Measurements from ENCODE around the gene PRKRA.
"Not testable (repeated sequence)": the region's sequence is repeated elsewhere in the genome, so short reads cannot be mapped to it uniquely, and the experiment has no call there.

Gene PRKRA

DNA sequence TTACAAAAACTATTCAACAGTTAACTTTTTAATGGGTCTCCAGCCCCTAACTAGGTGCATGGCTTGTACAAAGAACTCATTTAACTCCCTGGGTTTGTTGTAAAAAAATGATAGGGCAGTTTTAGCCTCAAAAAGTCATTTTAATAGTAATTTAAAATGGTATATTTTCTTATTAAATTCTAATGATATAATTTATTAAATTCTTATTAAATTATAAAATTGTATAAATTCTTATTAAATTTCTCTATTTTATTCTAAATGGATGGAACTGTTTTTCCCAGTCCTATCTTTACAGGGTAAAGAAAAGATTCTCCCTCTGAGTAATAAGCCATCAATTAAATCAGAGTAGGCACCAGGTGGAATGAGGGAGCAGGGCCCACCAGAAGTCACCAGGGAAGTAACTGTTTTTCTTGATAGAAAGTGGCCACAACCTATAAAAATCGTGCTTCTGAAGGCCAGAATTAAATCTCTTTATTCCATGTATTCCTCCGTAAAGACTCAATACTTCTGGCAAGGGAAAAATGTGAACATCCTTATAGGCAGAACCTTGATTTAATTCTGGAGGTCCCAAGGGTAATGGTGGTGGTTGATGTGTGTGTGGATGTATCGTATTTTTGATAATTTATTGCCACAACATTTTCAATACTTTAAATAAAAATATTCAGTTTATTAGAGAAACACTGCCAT is 26.6 kb upstream of the PRKRA start:
- ATAC-seq: no peak
- H3K27ac Mint-ChIP-seq: peak overlapping the region; percentile 97
- peaks cover 31% of the 10 kb centered on the region for H3K4me1 Mint-ChIP-seq

DNA sequence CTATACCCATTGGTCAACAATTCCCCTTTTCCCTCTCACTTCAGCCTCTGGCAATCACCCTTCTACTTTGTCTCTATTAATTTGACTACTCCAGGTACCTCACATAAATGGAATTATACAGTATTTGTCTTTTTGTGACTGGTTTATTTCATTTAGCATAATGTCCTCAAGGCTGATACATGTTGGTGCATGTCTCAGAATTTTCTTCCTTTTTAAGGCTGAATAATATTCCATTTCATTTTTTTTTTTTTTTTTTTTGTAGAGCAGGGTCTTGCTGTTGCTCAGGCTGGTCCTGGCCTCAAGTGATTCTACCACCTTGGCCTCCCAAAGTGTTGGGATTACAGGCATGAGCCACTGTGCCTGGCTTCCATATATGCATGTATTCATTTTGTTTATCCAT is 25.5 kb upstream of the PRKRA start:
- Mint-ChIP-seq H3K36me3 (peaks cover 12% of the 10 kb centered on the region), H3K27ac (no peak overlapping the region), H3K4me3 (no peak overlapping the region), H3K9me3 (no peaks in the 10 kb centered on the region), H3K4me1 (peaks cover 20% of the 10 kb centered on the region)
- ATAC-seq (no peak), DNase-seq (ENCODE audit: low spot score in 2 of 2) (no peak)

More for the DNA sequence above, 26.6 kb upstream of the PRKRA start:
- H3K9me3 Mint-ChIP-seq: no peaks in the 10 kb centered on the region
- peaks cover 12% of the 10 kb centered on the region for H3K36me3 Mint-ChIP-seq
- no peak for DNase-seq (ENCODE audit: low spot score in 2 of 2)
- peak overlapping the region; percentile 97 for H3K4me3 Mint-ChIP-seq

DNA sequence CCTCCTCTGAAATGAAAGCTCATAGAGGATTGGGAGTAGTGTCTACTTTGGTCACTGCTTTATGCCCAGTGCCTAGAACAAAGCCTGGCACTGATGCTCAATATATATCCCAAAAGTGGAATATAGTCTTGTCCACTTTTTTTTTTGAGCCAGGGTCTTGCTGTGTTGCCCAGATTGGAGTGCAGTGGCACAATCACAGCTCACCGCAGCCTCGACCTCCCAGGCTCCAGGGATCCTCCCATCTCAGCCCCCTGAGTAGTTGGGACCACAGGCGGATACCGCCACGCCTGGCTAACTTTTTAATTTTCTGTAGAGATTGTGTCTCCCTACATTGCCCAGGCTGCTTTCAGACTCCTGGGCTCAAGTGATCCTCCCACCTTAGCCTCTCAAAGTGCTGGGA is 23.6 kb upstream of the PRKRA start:
- peaks cover 12% of the 10 kb centered on the region for H3K36me3 Mint-ChIP-seq
- no peak overlapping the region for H3K4me3 Mint-ChIP-seq
- H3K4me1 Mint-ChIP-seq: peaks cover 12% of the 10 kb centered on the region
- H3K27ac Mint-ChIP-seq: no peak overlapping the region
- H3K9me3 Mint-ChIP-seq: no peaks in the 10 kb centered on the region
- no peak for DNase-seq (ENCODE audit: low spot score in 2 of 2)
- no peak for ATAC-seq

GRCh38 chr2:178473931-178474330 is 23.0 kb upstream of the PRKRA start:
- Mint-ChIP-seq H3K4me3 (no peak overlapping the region), H3K27ac (no peak overlapping the region)

GRCh38 chr2:178473373-178473772 is 22.4 kb upstream of the PRKRA start:
- Mint-ChIP-seq H3K4me1 (peaks cover 2% of the 10 kb centered on the region), H3K27ac (no peak overlapping the region), H3K36me3 (peaks cover 3% of the 10 kb centered on the region), H3K9me3 (no peaks in the 10 kb centered on the region), H3K4me3 (no peak overlapping the region)
- ATAC-seq (no peak), DNase-seq (ENCODE audit: low spot score in 2 of 2) (no peak)

More at GRCh38 chr2:178473931-178474330, 23.0 kb upstream of the PRKRA start:
- Mint-ChIP-seq H3K36me3 (peaks cover 9% of the 10 kb centered on the region), H3K4me1 (peaks cover 6% of the 10 kb centered on the region), H3K9me3 (no peaks in the 10 kb centered on the region)
- ATAC-seq: no peak
- DNase-seq (ENCODE audit: low spot score in 2 of 2): no peak

GRCh38 chr2:178471313-178471712 is 20.3 kb upstream of the PRKRA start:
- DNase-seq (ENCODE audit: low spot score in 2 of 2); H3K9me3 Mint-ChIP-seq; ATAC-seq; H3K4me3 Mint-ChIP-seq; H3K36me3 Mint-ChIP-seq; H3K27ac Mint-ChIP-seq; H3K4me1 Mint-ChIP-seq: not testable (repeated sequence)

GRCh38 chr2:178469219-178469849 is 18.4 kb upstream of the PRKRA start:
- no peak overlapping the region for H3K27ac Mint-ChIP-seq
- ATAC-seq (no peak), DNase-seq (ENCODE audit: low spot score in 2 of 2) (no peak)
- H3K4me1 Mint-ChIP-seq: no peaks in the 10 kb centered on the region
- H3K9me3 Mint-ChIP-seq: no peaks in the 10 kb centered on the region
- no peaks in the 10 kb centered on the region for H3K36me3 Mint-ChIP-seq
- no peak overlapping the region for H3K4me3 Mint-ChIP-seq

GRCh38 chr2:178457390-178457886 is 6.5 kb upstream of the PRKRA start:
- Mint-ChIP-seq H3K27ac (no peak overlapping the region), H3K9me3 (no peaks in the 10 kb centered on the region), H3K4me3 (no peak overlapping the region), H3K36me3 (no peaks in the 10 kb centered on the region), H3K4me1 (no peaks in the 10 kb centered on the region)
- ATAC-seq (no peak), DNase-seq (ENCODE audit: low spot score in 2 of 2) (no peak)

- Mint-ChIP-seq H3K36me3 (no peaks in the 10 kb centered on the region), H3K4me3 (no peak overlapping the region), H3K4me1 (peaks cover 10% of the 10 kb centered on the region), H3K27ac (no peak overlapping the region), H3K9me3 (no peaks in the 10 kb centered on the region)
- DNase-seq (ENCODE audit: low spot score in 2 of 2) (no peak), ATAC-seq (no peak)
These were observed 5.0 kb upstream of the PRKRA start for GRCh38 chr2:178455947-178456346.

- no peak overlapping the region for H3K4me3 Mint-ChIP-seq
- no peak overlapping the region for H3K27ac Mint-ChIP-seq
- H3K4me1 Mint-ChIP-seq: peaks cover 23% of the 10 kb centered on the region
- DNase-seq (ENCODE audit: low spot score in 2 of 2): no peak
- H3K36me3 Mint-ChIP-seq: peaks cover 16% of the 10 kb centered on the region
- H3K9me3 Mint-ChIP-seq: no peaks in the 10 kb centered on the region
- no peak for ATAC-seq
These were observed 1.9 kb upstream of the PRKRA start for GRCh38 chr2:178452870-178453269.

DNA sequence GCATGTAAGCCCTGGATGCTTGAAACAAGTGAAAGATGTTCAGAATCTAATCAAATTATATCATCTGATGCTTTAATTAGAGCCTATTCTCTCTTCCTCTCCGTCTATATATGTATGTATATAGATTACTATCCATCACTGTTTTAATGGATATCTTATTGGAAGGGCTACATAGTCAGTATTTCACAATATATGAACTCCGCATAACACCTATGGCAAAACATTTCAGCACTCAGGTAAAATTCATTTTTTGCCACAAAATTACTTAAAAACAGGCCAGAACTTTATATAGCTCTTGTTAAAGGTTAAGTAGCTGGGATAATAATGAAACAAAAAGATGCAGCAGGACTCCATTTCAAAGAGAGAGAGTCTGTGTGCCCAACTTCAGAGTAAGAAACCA is 1.4 kb upstream of the PRKRA start:
- ATAC-seq: no peak
- H3K4me1 Mint-ChIP-seq: peaks cover 24% of the 10 kb centered on the region
- no peaks in the 10 kb centered on the region for H3K9me3 Mint-ChIP-seq
- peaks cover 22% of the 10 kb centered on the region for H3K36me3 Mint-ChIP-seq
- H3K27ac Mint-ChIP-seq: peak overlapping the region; percentile 94
- DNase-seq (ENCODE audit: low spot score in 2 of 2): no peak
- peak overlapping the region; percentile 83 for H3K4me3 Mint-ChIP-seq

DNA sequence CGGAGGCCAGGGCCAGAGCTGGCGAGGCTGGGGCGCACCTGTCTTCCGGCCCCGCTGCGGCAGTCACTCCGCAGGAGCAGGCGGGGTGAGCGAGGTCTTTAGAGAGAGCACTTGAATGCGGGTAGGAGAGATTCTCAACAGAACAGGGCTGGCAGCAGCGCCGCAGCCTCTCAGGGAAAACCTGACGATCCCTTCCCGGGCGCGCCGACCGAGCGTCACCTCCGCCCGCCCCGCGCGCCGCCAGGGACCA is 526 bp downstream of the PRKRA start:
- no peak for DNase-seq (ENCODE audit: low spot score in 2 of 2)

GRCh38 chr2:178449700-178450523 is 1.1 kb downstream of the PRKRA start:
- H3K9me3 Mint-ChIP-seq: no peaks in the 10 kb centered on the region
- peaks cover 46% of the 10 kb centered on the region for H3K36me3 Mint-ChIP-seq
- peaks cover 24% of the 10 kb centered on the region for H3K4me1 Mint-ChIP-seq
- H3K27ac Mint-ChIP-seq: peak overlapping the region; percentile 94
- H3K4me3 Mint-ChIP-seq: peak overlapping the region; percentile 83
- no peak for DNase-seq (ENCODE audit: low spot score in 2 of 2)
- ATAC-seq: no peak

More for the DNA sequence above, 526 bp downstream of the PRKRA start:
- Mint-ChIP-seq H3K36me3 (peaks cover 41% of the 10 kb centered on the region), H3K4me1 (peaks cover 24% of the 10 kb centered on the region), H3K4me3 (peak overlapping the region; percentile 83), H3K27ac (peak overlapping the region; percentile 94), H3K9me3 (no peaks in the 10 kb centered on the region)
- peak; percentile 69 for ATAC-seq

GRCh38 chr2:178448968-178449661 is 1.9 kb downstream of the PRKRA start:
- Mint-ChIP-seq H3K27ac (peak overlapping the region; percentile 26), H3K36me3 (peaks cover 54% of the 10 kb centered on the region), H3K4me3 (peak overlapping the region; percentile 83), H3K4me1 (peaks cover 24% of the 10 kb centered on the region), H3K9me3 (no peaks in the 10 kb centered on the region)
- DNase-seq (ENCODE audit: low spot score in 2 of 2) (no peak), ATAC-seq (no peak)

DNA sequence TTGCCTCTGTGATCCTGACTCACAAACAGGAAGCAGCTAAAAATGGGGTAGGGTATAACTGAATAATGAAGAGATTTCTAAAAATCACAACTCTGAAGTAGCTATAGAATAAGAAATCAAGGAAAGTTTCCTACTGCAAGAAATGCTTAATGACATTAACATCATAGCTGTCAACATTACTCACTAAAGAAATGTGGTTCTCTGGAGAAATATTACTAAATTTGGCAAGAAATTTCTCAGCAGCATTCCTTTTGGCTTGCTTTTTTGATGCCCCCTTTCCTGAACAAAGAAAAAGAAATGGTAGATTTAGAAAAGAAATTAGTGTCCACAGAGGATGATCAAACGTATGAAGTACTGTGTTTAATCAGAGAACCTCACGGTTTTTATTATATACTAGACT is 9.5 kb downstream of the PRKRA start:
- ATAC-seq (no peak), DNase-seq (ENCODE audit: low spot score in 2 of 2) (no peak)
- Mint-ChIP-seq H3K27ac (no peak overlapping the region), H3K4me3 (no peak overlapping the region), H3K36me3 (peaks cover 100% of the 10 kb centered on the region), H3K4me1 (no peaks in the 10 kb centered on the region), H3K9me3 (no peaks in the 10 kb centered on the region)
